ENCODE data around the gene SLC6A18.
"Not testable (repeated sequence)": the region's sequence is repeated elsewhere in the genome, so short reads cannot be mapped to it uniquely, and the experiment has no call there.

Gene SLC6A18

GRCh38 chr5:1268666-1269065 lies 43.5 kb downstream of the SLC6A18 start:
- no peak overlapping the region for H3K4me3 ChIP-seq (ENCODE audit: low read depth, low read length)
- DNase-seq (ENCODE audit: low read depth): no peak
- TF ChIP-seq CTCF (conservative IDR thresholded peaks at IDR 0.05; ENCODE audit: low read depth, low read length): no peak

GRCh38 chr5:1270426-1270825 lies 45.2 kb downstream of the SLC6A18 start:
- no peak for TF ChIP-seq CTCF (conservative IDR thresholded peaks at IDR 0.05; ENCODE audit: low read depth, low read length)
- DNase-seq (ENCODE audit: low read depth): no peak
- no peak overlapping the region for H3K4me3 ChIP-seq (ENCODE audit: low read depth, low read length)

- no peak overlapping the region for H3K4me3 ChIP-seq (ENCODE audit: low read depth, low read length)
- TF ChIP-seq CTCF (conservative IDR thresholded peaks at IDR 0.05; ENCODE audit: low read depth, low read length): no peak
- DNase-seq (ENCODE audit: low read depth): no peak
Observed at GRCh38 chr5:1270933-1271914, 46.0 kb downstream of the SLC6A18 start.

GRCh38 chr5:1272201-1272600 lies 47.0 kb downstream of the SLC6A18 start:
- no peak for DNase-seq (ENCODE audit: low read depth)
- no peak for TF ChIP-seq CTCF (conservative IDR thresholded peaks at IDR 0.05; ENCODE audit: low read depth, low read length)
- no peak overlapping the region for H3K4me3 ChIP-seq (ENCODE audit: low read depth, low read length)

- no peak for TF ChIP-seq CTCF (conservative IDR thresholded peaks at IDR 0.05; ENCODE audit: low read depth, low read length)
- DNase-seq (ENCODE audit: low read depth): no peak
- no peak overlapping the region for H3K4me3 ChIP-seq (ENCODE audit: low read depth, low read length)
Observed at GRCh38 chr5:1273745-1274144, 48.6 kb downstream of the SLC6A18 start.

GRCh38 chr5:1274471-1274870 lies 49.3 kb downstream of the SLC6A18 start:
- DNase-seq (ENCODE audit: low read depth): no peak
- H3K4me3 ChIP-seq (ENCODE audit: low read depth, low read length): no peak overlapping the region
- TF ChIP-seq CTCF (conservative IDR thresholded peaks at IDR 0.05; ENCODE audit: low read depth, low read length): no peak

GRCh38 chr5:1275397-1276391 lies 50.5 kb downstream of the SLC6A18 start:
- H3K4me3 ChIP-seq (ENCODE audit: low read depth, low read length); DNase-seq (ENCODE audit: low read depth): not testable (repeated sequence)

Data from choroid plexus epithelial cell (primary cell).